SH-SY5Y (cell line): ENCODE results near the gene CCNF.
A peak's percentile ranks its signal among the peaks of the same experiment; 100 is the strongest.

Source experiments
- GATA2 ChIP-seq: IDR thresholded peaks from 2 replicates; pipeline ENCODE4 v1.6.1; 2011; ENCODE audit warnings: mild to moderate bottlenecking, low read depth, low read length
- GATA3 ChIP-seq: IDR thresholded peaks from 2 replicates; pipeline ENCODE4 v1.6.1; 2011; ENCODE audit warnings: low read depth, mild to moderate bottlenecking, low read length, moderate library complexity

Gene CCNF

DNA sequence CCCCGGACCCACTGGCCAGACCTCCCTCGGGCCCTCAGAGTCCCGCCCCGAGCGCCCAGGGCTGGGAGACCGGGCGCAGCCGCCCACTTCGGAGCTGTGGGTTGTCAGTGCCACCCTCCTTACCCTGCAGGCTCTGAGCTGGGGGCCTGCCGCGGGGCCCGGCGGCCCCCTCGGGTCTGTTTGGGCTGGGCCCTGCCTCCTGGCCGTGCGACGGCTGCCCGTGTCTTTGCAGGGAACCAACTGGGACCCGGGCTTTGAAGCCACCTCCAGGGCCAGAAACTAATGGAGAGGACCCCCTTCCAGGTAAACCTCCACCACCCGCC is 31.1 kb downstream of the CCNF start:
- no peak for TF ChIP-seq GATA3

DNA sequence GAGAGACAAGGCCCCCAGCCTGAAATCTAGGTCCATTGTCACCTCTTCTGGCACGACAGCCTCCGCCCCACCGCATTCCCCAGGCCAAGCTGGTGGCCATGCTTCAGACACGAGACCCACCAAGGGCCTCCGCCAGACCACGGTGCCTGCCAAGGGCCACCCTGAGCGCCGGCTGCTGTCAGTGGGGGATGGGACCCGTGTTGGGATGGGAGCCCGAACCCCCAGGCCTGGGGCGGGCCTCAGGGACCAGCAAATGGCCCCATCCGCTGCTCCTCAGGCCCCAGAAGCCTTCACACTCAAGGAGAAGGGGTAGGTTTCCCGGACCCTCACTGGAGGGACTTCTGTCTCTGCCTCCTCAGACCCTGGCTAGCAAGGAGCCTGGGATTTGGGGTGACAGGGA is 31.7 kb downstream of the CCNF start:
- TF ChIP-seq GATA3 (no peak), GATA2 (no peak)

DNA sequence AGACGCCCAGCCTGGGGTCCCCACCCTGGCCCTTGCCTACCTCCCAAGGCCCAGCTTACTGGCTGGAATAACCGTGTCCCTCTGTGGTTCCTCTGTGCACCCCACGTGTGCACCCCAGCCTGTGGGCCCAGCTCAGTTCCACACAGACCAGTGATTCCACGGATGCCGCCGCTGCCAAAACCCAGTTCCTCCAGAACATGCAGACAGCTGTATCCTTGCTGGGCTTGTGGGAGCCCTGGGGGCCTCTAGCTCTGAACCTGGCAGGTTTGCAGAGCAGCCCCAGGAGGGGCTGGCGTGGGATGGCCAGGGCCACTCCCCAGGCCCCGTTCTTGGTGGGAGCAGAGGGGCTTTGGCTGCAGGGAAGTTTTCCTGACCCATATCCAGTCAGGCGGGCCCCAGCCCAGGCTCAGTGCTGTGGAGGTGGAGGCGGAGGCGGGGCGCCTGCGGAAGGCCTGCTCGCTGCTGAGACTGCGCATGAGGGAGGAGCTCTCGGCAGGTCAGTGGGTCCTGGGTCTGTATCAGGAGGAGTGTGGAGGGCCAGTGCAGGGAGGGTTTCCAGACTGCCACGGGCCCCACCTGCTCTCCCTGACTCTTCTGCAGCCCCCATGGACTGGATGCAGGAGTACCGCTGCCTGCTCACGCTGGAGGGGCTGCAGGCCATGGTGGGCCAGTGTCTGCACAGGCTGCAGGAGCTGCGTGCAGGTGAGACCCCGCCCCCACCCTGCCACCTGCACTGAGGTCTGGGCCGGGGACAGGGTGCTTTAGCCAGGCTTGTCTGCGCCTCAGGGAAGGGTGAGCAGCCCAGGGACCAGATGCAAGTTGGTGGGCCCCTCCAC is 33.0 kb downstream of the CCNF start:
- TF ChIP-seq GATA3, result no peak
- TF ChIP-seq GATA2, result no peak

DNA sequence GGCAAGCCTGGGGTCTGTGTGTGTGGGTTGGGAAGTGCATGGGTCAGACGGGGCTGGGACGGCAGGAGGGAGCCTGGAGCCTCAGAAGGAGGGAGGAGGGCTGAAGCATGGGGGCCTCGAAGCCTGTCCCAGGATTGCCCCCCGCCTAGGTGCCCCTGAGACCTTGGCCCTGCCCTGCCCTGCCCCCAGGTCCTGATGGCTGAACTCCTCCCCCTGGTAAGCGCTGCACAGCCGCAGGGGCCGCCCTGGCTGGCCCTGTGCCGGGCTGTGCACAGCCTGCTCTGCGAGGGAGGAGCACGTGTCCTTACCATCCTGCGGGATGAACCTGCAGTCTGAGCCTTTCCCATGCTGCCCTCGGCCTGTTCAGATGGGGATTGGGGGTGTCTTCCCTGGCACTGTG is 35.1 kb downstream of the CCNF start:
- no peak for TF ChIP-seq GATA3
- TF ChIP-seq GATA2, result no peak

DNA sequence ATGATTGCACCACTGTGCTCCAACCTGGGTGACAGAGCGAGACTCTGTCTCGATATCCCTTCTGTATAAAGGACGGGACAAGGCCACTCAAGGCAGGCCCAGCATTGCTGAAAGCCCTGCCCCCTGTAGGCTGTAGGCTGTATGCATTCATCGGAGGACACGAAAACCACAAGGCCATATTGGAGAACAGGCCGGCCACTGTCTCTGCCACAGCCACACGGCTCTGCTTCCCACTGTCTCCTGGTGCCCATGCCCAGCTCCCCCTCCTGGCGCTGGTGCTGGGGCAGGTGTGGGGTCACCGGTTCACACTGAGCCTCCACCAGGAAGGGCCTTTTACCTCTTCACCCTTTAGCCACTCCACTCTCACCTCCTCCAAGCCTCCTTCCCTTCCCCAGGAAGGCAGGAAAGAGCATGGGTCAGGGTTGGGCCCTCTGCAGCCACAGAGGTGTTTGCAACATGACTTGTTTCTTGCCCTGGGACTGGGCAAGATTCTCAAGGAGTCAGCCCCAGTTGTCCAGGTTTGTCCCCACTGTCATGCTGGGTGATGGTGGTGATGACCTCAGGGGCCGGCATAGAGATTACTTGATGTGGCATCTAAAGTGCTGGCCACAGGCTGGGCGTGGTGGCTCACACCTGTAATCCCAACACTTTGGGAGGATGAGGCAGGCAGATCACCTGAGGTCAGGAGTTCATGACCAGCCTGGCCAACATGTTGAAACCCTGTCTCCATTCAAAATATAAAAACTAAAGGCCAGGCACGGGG is 36.6 kb downstream of the CCNF start:
- no peak for TF ChIP-seq GATA2
- no peak for TF ChIP-seq GATA3

DNA sequence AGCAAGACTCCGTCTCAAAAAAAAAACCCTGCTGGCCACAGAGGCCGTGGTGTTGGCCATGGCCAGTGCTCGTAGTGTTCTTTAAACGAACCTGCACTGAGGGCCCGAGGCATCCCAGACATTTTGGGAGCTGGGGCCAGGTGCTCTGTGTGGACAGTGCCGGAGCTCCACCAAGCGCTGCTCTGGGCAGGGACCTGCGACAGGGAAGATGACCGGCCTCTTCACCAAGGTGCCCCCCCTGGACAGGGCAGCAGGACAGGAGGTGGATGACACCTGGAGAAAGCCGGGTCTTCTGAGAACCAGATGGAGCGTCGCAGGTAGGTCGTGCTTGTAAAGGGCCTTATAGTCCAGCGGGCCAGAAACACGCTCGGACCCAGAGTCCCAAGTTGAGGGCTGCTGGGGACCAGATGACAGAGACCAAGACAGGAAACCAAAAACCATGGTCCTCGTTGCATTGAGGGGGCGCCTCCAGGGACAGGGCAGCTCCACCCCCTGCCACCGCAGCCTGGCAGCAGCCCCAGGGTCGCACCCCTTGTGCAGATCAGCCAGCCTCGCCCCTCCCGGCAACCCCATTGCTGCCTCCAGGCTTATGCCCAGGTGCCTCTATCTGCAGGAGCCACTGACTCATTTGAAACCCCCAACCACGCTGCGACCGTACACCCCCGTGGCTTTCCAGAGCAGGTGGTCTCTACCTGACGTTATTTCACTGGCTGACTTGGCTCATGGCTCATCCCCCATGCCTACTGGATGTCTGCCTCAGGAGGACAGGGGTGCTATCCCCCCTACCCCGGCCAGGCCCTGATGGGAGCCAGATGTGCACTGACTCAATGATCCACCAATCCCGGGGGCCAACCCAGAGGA is 37.6 kb downstream of the CCNF start:
- TF ChIP-seq GATA2 (no peak), GATA3 (no peak)

DNA sequence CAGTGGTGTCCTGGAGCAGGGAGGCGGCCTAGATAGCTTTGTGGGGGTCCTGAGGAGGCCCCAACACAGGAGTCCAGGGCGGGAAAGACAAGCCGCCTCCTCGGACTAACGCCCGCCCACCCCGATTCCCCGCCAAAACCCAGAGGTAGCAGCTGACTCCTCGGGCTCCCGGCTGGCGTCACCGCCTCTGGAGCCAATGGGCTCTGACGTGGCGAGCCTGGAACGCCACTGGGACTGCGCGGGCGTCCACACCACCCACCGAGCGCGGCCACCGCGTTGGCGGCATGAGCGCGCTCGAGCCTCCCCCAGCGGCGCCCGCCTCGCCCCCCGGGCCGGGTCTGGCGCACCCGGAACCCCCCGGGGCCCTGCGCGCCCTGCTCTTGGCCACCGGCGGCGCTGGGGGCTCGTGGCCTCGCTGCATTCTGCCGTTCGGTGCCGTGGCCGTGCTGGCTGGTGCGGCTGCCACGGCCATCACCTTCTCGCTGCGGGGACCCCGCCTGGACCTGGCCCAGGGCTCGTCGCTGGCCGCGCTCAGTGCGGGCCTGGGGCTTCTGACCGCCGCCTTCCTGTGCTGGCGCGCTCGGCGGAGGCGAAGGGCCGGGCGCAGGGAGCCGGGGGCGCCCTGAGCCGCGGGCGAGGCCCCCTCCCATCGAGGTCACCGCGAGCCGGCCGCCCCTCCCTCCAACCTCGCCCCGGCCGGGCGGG is 38.4 kb downstream of the CCNF start:
- TF ChIP-seq GATA3 (no peak), GATA2 (no peak)

DNA sequence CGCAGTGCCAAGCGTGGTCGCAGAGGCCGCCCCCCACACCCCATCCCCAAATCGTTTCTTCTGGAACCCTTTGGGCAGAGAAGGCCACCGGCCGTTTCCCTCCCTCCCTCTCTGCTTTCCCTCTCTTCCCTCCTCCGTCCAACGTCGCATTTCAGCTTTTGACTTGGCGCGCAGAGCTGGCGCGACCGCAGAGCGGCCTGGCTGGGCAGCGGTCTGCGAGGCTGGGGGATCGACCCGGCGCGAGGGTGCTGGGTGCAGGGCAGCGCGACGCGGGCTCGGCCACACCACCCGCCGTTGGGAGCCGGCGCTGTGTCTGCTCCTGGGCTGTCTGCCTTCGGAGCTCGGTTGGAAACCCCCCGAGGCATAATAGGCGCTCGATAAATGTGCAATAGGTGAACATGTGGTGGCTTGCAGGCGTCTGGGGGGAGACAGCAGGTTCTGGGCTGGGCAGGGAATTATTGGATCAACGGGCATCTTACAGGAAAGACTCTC is 39.0 kb downstream of the CCNF start:
- no peak for TF ChIP-seq GATA3
- TF ChIP-seq GATA2, result no peak

DNA sequence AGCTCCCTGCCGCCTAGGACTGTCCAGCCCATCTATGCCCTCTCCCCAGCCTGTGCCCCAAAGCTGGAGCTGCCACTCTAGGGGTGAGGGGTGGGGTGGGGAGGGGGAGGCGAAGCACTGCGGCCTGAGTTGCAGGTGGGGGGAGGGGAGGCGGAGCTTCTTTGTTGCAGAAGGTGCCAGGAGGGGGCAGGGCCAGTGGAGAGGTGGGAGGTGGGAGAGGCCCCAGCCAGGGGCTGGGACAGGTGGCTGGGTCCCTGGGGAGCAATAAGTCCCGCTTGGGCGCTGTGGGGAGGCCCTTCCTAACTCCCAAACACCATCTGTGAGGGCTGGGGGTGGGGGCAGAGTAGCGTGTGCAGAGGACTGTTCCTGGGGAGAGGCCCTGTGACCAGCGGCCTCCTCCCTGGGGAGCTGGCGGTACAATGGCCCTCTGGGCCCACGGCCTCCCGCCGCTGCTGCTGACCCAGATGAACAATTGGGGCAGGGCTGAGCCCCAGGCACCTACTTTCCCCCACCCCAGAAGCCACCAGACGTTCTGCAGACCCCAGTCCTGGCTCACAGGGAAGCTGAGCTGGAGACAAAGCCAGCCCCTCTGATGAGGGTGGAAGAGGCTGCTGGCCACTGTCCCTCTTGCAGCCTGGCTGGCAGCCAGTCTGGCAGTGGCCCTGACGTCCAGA is 39.6 kb downstream of the CCNF start:
- TF ChIP-seq GATA3, result no peak
- TF ChIP-seq GATA2, result peak; percentile 12; the same call in 1 of the 2 replicates

DNA sequence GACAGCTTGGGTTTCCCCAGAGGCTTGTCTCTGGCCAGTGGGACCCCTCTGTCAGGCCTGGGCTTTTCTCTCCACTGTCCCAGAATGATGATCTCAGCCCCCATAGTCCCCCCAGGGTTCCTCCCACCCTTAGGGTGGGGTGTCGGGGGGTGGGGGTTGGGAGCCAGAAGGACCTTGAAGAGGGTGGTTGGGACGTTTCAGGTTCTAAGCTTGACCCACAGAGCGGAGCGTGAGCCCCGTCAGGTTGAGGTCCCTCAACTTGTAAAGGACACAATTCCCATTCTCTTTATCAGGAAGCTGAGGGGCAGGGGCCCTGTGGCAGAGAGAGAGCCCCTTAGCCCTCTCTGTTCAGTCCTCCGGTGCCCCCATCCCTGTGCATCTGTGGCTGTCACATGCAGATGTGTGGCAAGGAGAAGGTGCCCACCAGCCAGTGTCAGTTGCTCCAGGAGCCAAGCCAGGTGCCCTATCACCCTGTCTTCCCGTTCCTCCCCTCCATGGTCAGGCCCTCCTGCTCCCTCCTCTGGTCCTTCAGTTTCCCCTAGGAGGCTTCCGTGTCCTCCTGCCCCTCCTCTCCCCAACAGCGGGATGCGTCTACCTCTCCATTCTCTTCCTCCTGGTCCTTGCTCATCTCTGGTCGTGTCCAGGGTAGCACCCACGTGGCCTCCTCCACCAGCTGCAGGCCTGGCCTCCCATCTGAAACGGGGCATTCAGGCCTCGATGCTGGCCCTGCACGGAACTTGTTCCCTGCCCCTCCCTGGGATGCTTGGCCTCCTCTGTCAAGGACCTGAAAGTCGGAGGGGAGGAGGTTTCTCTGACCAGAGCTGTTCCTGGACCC is 40.4 kb downstream of the CCNF start:
- TF ChIP-seq GATA3 (no peak), GATA2 (no peak)

DNA sequence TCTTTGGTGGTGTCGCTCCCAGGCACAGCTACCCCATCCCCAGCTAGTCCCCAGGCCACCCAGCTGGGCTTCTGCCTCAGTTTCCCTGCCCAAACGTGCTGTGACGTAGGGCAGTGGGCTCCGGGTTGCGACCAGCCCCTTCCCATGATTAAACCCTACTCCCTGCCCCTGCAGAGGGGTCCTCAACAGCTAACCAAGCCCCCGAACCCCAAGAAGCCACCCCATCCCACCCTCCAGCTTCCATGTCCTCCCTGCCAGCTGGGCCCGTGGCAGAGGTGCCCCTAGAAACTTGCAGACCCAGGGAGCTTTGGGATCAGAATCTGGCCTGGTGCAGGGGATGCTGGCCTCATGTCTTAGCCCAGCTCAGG is 41.0 kb downstream of the CCNF start:
- TF ChIP-seq GATA2 (no peak), GATA3 (no peak)

DNA sequence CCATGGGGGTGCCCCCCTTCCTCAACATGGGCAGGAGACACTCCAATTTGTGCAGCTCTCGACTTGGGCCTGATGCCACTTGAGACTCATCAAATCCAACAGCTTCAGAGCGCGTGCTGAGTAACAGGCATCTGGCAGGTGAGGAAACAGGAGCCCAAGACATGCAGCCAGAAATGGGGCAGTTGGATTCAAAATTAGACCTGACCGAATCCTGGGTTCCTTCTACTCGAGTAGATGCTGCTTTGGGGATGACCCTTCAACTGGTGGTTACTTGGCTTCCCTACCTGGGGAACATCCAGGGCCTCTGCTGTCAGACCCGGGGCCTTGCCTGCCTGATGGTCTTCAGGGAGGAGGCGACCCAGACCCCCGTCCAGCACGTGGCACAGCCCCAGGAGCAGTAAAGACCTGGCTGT is 41.4 kb downstream of the CCNF start:
- no peak for TF ChIP-seq GATA2
- no peak for TF ChIP-seq GATA3
